ENCODE data around the gene RCN2.
"Not testable (repeated sequence)": the region's sequence is repeated elsewhere in the genome, so short reads cannot be mapped to it uniquely, and the experiment has no call there.

Gene RCN2, protein sequence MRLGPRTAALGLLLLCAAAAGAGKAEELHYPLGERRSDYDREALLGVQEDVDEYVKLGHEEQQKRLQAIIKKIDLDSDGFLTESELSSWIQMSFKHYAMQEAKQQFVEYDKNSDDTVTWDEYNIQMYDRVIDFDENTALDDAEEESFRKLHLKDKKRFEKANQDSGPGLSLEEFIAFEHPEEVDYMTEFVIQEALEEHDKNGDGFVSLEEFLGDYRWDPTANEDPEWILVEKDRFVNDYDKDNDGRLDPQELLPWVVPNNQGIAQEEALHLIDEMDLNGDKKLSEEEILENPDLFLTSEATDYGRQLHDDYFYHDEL

DNA sequence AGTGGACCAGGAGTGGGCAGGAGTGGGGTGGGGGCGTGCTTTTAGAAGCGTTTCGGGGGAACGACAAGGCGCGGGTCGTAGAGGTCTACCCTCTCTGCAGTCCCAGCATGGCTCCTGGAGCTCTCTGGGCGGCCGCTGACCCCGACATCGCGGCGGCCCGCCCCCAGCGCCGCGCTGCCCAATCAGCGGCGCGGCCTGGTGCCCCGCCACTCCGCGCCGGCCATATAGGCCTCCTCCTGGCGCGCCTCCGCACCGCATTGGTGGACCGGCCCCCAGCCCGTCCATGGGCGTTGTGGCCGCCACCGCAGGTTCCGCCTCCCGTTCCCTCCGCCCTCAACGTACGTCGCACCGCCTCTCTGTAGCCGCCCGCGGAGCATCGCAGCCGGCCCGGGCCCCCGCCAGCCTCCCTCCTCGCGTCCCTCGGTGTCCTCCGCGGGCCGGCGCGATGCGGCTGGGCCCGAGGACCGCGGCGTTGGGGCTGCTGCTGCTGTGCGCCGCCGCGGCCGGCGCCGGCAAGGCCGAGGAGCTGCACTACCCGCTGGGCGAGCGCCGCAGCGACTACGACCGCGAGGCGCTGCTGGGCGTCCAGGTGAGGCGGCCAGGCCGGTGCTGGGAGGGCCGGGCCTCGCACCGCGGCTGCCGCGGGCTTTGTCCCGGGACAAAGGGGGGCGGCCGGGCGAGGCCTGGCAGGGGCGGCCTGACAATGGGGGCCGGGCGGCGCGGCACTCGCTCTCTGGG is at the start of gene RCN2:
RCN2 (plus strand) TSS at position 353 of the 738 bp plus-strand sequence; CDS start at position 446, 93 bp downstream.
- peak; percentile 90 to 99 (median 96) for DNase-seq
- intact Hi-C loops (cut with DNase I): loop anchor here (1.0 to 10.0 kb wide), 2 partner anchors 26 to 563 kb away; partner anchors contain the start of gene SCAPER

DNA sequence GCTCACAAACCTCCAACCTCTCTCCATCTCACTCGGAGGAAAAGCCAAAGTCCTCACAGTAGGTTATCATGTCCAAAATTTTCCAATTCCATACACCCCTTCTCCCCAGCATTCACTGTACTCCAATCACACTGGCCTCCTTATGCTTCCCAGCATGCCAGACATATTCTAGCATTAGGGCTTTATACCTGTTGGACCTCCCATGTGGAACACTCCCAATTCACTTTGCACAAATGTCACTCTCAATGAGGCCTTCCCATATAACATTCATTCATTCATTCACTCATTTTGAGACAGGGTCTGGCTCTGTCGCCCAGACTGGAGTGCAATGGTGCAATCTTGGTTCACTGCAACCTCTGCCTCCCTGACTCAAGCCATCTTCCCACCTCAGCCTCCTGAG is 46.3 kb upstream of the RCN2 start:
- no peak for DNase-seq
- intact Hi-C loops (cut with DNase I): no loop called here

DNA sequence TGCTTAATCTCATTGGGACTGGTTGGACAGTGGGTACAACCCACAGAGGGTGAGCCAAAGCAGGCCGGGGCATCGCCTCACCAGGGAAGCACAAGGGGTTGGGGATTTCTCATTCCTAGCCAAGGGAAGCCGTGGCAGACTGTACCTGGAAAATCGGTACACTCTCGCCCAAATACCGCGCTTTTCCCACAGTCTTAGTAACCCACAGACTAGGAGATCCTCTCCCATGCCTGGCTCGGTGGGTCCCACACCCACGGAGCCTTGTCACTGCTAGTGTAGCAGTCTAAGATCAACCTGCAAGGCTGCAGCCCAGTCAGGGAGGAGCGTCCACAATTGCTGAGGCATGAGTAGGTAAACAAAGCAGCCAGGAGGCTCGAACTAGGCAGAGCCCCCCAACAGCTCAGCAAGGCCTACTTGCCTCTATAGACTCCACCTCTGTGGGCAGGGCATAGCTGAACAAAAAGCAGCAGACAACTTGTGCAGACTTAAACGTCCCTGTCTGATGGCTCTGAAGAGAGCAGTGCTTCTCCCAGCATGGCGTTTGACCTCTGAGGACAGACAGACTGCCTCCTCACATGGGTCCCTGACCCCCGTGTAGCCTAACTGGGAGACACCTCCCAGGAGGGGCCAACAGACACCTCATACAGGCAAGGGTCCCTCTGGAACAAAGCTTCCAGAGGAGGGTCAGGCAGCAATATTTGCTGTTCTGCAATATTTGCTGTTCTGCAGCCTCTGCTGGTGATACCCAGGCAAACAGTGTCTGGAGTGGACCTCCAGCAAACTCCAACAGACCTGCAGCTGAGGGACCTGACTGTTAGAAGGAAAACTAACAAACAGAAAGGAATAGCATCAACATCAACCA is 44.0 kb upstream of the RCN2 start:
- intact Hi-C loops (cut with DNase I): not testable (repeated sequence)
- peak in 1 of 10 donors; percentile 52 for DNase-seq

DNA sequence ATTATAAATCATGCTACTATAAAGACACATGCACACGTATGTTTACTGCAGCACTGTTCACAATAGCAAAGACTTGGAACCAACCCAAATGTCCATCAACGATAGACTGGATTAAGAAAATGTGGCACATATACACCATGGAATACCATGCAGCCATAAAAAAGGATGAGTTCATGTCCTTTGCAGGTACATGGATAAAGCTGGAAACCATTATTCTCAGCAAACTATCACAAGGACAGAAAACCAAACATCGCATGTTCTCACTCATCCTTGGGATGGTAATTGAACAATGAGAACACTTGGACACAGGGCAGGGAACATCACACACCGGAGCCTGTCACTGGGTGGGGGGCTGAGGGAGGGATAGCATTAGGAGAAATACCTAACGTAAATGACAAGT is 38.7 kb upstream of the RCN2 start:
- not testable (repeated sequence) for DNase-seq

DNA sequence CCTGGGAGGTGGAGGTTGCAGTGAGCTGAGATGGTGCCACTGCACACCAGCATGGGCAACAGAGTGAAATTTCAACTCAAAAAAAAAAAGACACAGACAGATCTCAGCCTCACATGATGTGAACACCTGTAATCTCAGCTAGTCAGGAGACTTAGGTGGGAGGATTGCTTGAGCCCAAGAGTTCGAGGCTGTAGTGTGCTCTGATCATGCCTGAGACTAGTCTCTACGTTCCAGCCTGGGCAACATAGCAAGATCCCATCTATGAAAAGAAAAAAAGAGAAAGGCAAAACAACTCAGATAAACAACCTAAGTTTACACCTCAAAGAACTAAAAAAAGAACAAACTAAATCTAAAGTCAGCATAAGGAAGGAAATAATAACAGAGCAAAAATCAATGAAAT is 37.4 kb upstream of the RCN2 start:
- intact Hi-C loops (cut with DNase I): no loop called here
- no peak for DNase-seq

More for the DNA sequence above, 38.7 kb upstream of the RCN2 start:
- intact Hi-C loops (cut with DNase I): not testable (repeated sequence)

DNA sequence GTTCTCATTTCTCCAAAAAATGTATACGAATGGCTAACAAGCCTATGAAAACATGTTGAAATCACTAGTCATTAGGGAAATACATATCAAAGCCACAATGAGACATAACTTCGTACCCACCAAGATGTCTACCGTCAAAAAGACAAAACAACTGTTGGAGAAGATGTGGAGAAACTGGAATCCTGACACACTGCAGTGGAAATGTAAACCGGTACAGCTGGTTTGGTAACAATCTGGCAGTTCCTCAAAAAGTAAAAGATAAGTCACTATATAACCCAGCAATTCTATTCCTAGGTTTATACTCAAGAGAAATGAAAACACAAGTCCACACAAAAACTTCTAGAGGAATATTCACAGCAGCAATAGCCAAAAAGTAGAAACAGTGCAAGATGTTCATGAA is 33.4 kb upstream of the RCN2 start:
- DNase-seq: no peak
- intact Hi-C loops (cut with DNase I): no loop called here

DNA sequence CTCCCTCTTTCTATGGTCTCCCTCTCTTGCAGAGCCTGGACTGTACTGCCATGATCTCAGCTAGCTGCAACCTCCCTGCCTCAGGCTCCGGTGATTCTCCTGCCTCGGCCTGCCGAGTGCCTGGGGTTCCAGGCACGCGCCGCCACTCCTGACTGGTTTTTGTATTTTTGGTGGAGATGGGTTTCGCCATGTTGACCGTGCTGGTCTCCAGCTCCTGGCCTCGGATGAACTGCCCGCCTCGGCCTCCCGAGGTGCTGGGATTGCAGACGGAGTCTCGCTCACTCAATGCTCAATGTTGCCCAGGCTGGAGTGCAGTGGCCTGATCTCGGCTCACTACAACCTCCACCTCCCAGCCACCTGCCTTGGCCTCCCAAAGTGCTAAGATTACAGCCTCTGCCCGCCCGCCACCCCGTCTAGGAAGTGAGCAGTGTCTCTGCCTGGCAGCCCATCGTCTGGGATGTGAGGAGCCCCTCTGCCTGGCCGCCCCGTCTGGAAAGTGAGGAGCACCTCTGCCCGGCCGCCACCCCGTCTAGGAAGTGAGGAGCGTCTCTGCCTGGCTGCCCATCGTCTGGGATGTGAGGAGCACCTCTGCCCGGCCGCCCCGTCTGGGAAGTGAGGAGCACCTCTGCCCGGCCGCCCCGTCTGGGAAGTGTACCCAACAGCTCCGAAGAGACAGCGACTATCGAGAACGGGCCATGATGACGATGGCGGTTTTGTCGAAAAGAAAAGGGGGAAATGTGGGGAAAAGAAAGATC is 32.2 kb upstream of the RCN2 start:
- intact Hi-C loops (cut with DNase I): not testable (repeated sequence)
- DNase-seq: peak in 1 of 10 donors; percentile 65

DNA sequence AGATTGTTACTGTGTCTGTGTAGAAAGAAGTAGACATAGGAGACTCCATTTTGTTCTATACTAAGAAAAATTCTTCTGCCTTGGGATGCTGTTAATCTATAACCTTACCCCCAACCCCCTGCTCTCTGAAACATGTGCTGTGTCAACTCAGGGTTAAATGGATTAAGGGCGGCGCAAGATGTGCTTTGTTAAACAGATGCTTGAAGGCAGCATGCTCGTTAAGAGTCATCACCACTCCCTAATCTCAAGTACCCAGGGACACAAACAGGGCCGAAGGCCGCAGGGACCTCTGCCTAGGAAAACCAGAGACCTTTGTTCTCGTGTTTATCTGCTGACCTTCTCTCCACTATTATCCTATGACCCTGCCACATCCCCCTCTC is 31.6 kb upstream of the RCN2 start:
- intact Hi-C loops (cut with DNase I); DNase-seq: not testable (repeated sequence)

DNA sequence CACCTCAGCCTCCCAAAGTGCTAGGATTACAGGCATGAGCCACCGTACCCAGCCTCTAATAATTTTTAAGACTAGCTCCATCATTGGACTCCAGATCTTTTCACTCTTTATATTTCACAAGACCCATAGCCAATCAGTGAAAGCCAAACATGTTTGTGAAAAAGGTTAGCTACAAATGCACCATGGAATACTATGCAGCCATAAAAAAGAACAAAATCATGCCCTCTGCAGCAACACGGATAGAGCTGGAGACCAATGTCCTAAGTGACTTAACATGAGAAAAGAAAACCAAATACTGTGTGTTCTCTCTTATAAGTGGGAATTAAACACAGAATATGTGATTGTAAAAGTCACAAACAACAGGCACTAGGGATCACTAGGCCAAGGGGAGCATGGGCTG is 29.6 kb upstream of the RCN2 start:
- intact Hi-C loops (cut with DNase I): no loop called here

DNA sequence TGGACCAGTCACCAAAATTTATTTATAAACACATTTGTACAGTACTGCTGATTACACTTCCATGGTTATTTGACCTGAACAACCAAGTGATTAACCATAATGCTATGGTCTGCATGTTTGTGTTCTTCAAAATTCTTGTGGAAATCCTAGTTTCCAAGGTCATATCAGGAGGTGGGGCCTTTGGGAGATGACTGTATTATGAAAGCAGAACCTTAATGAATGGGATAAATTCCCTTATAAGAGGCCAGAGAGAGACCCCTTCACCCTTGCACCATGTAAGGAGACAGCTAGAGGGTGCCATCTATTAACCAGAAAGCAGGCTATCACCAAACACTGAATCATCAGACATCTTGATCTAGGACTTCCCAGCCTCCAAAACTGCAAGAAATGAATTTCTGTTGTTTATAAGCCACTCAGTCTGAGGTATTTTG is 28.3 kb upstream of the RCN2 start:
- DNase-seq: no peak

More for the DNA sequence above, 29.6 kb upstream of the RCN2 start:
- no peak for DNase-seq

DNA sequence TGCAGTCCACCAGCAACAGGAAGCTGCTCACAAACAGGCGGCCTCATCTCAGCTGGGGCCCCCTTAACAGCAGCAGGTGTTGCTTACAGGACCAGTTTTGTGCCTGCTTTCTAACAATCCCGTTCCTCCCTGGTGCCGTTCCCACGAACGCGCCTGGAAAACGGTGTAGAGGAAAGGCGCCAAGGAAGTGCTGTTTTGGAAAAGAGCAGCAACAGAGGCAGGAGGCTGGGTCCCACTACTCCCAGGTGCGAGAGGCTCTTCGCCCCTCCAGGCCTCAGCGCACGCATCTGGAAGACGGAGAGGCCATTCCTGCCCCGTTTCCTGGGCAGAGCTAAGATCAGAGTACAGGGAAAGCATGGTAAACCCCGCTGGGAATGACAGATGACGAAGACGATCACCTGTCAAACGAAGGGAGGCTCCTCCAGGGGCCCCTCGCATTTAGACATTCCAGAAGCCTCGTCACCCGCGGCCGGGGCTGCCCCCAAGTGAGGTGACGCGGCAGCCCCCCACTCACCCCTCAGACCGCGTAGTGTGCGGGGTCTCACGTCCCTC is 27.0 kb upstream of the RCN2 start:
- peak in 8 of 10 donors; percentile 14 to 89 (median 30) for DNase-seq
- intact Hi-C loops (cut with DNase I): loop anchor here (1.0 kb wide), 1 partner anchor 27 kb away; the partner anchor contains the start of gene RCN2

More for the DNA sequence above, 28.3 kb upstream of the RCN2 start:
- intact Hi-C loops (cut with DNase I): no loop called here

DNA sequence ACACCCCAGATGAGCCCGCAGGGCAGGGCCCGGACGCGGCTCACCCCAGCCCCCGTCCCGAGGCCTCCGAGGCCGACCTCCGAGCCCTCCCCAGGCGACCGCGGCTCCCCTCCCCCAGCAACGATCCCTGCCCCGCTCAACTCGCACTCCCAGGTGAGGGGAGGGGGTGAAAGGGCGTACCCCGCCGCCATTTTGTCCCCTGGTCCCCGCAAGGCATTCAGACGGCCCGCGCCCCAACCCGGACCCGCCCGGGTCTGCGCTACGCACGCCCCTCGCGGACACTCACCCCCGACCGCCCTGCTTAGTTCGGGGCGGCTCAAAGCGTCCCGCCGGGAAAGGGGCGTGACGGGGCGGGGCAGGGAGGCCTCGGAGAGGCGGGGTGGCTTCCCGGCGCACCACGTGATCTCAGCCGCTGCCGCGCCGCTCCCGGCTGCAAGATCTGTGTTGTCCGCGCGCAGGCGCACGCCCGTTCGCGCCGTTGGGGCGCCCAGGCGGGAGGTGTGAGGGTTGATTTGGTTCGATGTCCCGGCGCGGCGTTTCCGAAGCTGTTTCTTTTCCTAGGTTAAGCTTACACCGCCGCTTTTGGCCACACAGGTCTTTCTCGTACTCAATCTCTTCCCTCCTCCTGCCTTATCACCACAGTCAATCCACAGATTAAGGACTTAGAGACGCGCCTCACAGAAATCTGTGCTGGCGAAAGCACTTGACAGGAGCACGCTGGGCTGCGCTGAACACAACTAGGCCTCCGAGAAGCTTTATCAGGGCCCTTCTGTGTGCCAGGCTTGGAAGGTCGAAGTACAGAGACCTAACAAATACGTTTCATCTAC is 26.3 kb upstream of the RCN2 start, which contains the start of gene SCAPER:
SCAPER (minus strand) TSS at position 328 of the 827 bp plus-strand sequence. CDS start 21,523 bp downstream, outside the sequence.
- intact Hi-C loops (cut with DNase I): loop anchor here (1.0 kb wide), 1 partner anchor 26 kb away; the partner anchor contains the start of gene RCN2

DNA sequence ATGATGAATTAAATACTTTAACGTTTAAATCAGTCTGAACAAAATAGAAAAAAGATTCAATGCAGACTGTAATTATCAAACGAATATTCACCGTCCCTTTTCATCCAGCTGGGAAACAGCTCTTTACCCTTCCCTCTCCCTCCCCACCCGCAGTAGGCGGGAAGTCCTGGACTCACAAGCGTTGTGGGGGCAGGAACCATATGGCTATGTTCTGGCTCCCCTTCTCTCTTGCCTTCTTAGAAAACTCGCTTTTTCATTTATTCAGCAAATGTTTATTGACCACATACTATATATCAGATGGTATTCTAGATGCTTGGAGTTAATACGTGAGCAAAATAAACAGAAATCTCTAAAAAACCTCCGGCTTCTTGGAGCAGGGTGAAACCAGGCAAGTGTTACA is 25.7 kb upstream of the RCN2 start:
- intact Hi-C loops (cut with DNase I): loop anchor here (1.0 kb wide), 1 partner anchor 25 kb away; the partner anchor contains the start of gene RCN2
- DNase-seq: peak in 7 of 10 donors; percentile 16 to 86 (median 39)

More for the DNA sequence above, 26.3 kb upstream of the RCN2 start, which contains the start of gene SCAPER:
- DNase-seq: peak; percentile 88 to 99 (median 93)

DNA sequence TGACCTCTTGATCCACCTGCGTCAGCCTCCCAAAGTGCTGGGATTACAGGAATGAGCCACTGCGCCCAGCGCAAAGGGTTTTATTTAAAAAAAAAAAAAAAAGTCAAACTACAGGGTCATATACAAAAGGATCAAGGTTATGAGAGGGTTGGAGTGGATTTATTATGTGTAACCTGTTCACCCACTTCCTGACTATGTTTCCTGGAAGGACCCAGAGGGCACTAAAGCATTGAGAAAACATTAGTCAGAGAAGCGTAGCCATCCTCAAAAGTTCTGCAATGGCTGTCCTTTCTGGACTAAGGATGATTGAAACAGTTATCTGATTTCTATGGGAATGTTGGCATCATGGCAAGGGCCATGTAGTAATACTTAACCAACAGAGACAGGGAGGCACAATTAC is 19.1 kb upstream of the RCN2 start:
- DNase-seq: no peak
- intact Hi-C loops (cut with DNase I): no loop called here

DNA sequence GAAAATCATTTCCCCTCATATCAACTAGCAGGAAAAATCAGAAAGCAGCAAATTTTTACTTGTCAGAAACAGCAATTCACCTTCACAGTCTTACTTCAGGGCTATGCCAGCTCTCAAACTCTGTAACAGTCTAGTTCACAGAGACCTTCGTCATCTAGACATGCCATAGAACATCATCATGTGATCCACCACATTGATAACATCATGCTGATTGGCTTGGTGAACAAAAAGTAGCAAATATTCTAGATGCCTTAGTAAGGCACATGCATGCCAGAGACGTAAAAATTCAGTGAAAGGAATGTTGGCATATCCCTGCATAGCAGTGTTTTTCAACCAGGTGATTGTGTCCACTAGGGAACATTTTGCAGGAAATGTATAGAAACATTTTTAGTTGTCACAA is 17.8 kb upstream of the RCN2 start:
- intact Hi-C loops (cut with DNase I): no loop called here

DNA sequence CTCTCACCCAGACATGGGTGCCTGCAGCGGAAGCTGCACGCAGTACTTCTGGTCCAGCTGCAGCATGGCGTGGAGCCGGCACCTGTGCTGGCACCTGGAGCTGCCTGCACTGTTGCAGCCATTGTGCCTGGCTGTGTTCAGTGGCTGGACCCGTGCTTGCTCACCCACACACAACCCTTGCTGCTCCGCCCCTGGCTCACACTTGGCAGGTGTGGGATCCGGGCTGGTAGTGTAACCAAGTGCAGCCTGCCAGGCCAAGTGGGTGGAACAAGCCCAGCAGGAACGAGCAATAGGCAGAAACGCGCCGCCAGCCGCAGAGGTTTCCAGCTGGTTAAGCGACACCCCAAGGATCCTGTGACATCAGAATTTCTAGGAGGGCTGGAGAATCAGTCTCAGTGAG is 15.2 kb upstream of the RCN2 start:
- DNase-seq: peak in 8 of 10 donors; percentile 28 to 92 (median 56)
- intact Hi-C loops (cut with DNase I): no loop called here

More for the DNA sequence above, 17.8 kb upstream of the RCN2 start:
- DNase-seq: no peak

DNA sequence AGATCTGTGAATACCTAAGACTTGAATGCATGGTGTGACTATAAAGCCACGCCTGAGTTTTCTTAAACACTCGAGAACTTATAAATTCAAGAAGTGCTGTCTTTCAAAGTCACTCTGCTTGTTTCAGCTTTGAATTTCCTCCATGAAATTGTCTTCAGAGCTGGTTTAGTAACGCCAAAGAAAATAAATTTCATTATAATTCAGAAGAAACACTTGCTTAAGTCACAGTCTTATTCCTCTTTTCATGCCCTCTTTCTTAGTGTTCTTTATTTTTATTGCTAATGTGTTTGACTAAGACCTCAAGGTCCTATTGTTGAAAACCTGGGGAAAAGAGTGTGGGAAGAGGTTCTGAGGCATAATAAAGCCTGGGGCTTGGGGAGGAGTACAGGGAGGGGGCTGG is 3.3 kb upstream of the RCN2 start:
- DNase-seq: no peak
- intact Hi-C loops (cut with DNase I): no loop called here

Measured in posterior cingulate gyrus (tissue), 11 donors.